KG1 (cell line): Measurements from ENCODE around the gene PPOX.

Experiments used
- DNase-seq: peaks from one replicate; lab custom pipeline; 2025; lab: John Stamatoyannopoulos, UW

The PPOX gene

DNA sequence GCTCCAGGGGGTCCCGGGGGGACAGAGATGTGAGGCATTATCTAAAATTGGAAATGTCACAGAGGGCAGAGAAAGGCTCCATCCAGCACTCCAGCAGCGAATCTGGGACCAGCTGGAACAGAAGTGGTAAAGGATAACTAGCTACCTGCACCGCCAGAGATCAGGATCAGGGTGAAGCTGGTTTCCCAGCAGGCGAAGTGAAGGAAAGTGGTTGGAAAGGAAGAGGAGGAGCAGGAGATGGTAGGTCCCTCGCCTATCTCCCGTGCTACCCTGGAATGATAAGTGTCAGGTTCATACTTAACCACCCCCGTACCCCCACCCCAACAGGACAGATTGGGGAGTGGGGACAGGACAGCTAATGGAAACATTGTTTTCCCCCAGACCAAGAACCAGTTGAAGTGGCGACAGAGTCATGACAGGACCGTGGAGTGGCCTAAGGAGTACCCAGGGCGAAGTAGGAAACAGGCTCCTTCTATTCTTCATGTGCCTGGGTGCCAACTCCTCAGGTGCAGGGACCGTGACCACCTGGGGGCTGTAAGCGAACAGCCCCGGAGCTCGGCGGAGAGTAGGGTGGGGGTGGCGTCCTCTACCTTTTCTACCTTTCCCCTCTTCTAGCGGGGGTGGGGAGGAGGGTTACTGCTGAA lies 10.4 kb downstream of the PPOX start:
- no peak for DNase-seq

- DNase-seq: peak; percentile 50
These were observed 11.1 kb downstream of the PPOX start, which contains the start of gene B4GALT3 for GRCh38 chr1:161177112-161177935. Gene B4GALT3, minus strand, starts transcription at chr1:161177507. Its CDS starts 1,447 bp downstream, at chr1:161176060.

GRCh38 chr1:161177936-161178244 lies 11.7 kb downstream of the PPOX start:
- no peak for DNase-seq

- DNase-seq: no peak
These were observed 13.5 kb downstream of the PPOX start for GRCh38 chr1:161179698-161180097.

DNA sequence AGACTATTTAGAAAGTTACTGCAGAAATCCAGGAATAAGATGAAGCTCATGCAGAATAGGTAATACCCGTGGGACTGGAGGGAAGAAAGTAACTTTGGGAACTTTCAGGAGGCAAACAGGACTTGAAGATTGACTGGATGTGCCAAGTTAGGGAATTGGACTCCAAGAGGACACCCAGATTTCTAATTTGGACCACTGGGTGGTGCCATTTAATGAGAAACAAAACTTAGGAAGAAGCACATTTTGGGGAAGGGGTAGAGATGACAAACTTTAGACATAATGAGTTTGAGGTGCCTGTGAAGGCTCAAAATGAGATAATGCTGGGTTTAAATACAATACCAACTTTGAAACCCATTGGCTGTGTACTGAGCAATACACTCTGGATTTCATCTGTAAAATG lies 14.4 kb downstream of the PPOX start:
- peak; percentile 22 for DNase-seq

- no peak for DNase-seq
These were observed 16.0 kb downstream of the PPOX start for GRCh38 chr1:161182214-161182613.

DNA sequence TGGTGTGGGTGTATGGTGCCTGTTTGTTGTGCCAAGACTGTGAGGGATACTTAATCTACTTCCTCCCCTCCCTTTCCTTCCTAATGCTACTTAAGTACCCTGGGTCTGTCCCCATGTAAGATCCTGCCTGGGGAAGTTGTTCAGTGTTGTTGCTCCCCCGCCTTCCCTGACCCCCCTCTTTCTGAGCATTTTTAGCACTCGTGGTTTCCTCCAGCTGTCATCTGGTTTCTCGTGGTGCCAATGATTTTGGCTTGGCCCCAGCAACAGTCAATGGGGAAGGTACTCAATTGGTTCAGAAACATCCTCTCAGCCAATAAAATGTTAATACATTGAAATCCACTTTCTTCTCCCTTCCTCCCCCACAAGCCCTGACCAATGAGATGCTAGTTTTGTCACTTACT lies 19.1 kb downstream of the PPOX start:
- peak; percentile 90 for DNase-seq

DNA sequence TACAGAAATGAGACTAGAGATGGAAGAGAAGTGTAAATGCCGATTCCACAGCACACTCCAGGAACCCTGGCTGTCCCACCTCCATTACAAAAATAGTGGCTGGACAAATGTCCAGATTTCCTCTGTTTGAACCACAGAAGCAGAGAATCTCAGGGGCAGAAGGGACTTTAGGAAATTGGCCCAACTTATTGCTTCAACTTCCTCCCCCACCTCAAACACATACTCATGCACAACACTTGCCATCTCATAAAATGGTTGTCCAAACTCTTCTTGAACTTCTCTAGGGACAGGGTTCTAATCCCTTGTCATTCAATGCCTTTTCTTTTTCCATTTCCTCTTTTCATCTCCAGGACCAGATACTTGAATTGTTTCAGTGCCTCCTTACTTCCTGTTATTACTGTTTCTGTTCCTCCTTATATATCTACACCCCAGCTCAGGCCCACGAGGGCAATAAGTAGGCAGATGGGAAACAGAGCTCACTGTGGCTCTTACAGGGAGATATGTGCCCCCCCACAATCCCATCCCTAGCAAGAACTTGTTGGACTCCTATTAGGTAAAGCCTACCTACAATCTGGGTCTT lies 19.6 kb downstream of the PPOX start:
- DNase-seq: peak; percentile 71

- DNase-seq: no peak
These were observed 21.1 kb downstream of the PPOX start for GRCh38 chr1:161187311-161187710.

DNA sequence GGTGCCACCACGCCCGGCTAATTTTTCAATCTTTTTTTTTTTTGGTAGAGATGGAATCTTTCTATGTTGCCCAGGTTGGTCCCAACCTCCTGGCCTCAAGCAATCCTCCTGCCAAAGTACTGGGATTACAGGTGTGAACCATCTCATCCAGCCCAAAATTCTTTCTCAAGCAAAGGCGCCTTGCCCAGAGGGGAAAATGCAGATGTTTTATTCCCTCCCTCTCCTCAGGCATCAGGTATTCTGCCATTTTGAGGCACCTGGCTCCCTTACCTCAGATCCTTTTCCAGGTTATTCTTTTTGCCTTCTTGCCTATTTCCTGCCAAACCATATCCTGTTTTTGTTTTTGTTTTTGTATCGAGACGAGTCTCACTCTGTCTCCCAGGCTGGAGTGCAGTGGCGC lies 22.2 kb downstream of the PPOX start:
- DNase-seq: no peak

GRCh38 chr1:161189036-161189435 lies 22.8 kb downstream of the PPOX start:
- DNase-seq: no peak

GRCh38 chr1:161190962-161191521 lies 24.8 kb downstream of the PPOX start:
- no peak for DNase-seq

DNA sequence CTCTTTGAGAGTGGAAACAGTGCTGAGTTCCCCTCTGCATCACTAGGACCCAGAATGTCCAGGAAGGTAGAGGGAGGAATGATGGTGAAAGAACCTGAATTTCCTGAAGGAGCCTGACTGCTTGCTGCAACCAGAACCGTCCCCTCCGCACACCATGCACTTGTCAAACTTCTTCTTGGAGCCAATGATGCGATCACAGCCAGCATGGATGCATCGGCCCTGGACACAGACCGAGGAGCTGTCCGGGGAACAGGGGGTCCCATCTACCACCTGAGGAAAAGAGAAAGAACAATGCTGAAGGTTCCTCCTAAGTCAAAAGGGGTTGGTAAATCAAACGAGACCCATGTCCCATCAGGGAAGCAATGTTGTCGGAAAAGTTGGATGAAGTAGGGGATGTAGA lies 25.7 kb downstream of the PPOX start:
- no peak for DNase-seq

GRCh38 chr1:161192476-161193465 lies 26.5 kb downstream of the PPOX start:
- DNase-seq: peak; percentile 54

GRCh38 chr1:161193561-161194235 lies 27.5 kb downstream of the PPOX start:
- DNase-seq: no peak

GRCh38 chr1:161195171-161195570 lies 28.9 kb downstream of the PPOX start:
- DNase-seq: no peak

DNA sequence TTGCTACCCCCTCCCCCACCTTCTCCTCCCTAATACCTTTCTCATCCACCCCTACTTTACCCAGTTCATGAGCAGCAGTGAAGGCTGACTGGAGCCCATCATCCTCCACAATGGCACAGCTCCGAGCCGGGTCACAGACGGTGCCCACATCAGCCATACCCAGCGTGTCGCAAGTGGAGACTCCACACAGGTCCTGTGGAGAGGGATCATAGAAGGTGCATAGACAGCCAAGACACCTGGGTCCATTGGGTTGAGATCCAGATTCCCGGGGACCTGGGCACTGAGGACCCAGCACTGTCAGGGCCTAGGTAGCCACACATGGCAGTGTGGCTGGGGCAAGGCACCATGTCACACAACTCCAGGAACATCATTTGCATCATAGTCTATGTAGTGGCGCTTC lies 29.9 kb downstream of the PPOX start:
- DNase-seq: no peak

GRCh38 chr1:161196521-161197451 lies 30.6 kb downstream of the PPOX start:
- no peak for DNase-seq

- DNase-seq: no peak
These were observed 31.5 kb downstream of the PPOX start for GRCh38 chr1:161197560-161198193.
